ENCODE measurements around the gene CRTC3.
"Not testable (repeated sequence)": the region's sequence is repeated elsewhere in the genome, so short reads cannot be mapped to it uniquely, and the experiment has no call there.

The CRTC3 gene

GRCh38 chr15:90523373-90523772 lies 6.3 kb upstream of the CRTC3 start:
- no peak overlapping the region for H3K18ac ChIP-seq (ENCODE audit: low read length)
- H4K8ac ChIP-seq (ENCODE audit: low read depth, low read length) = no peak overlapping the region
- H3K27me3 ChIP-seq (ENCODE audit: insufficient read depth, low read length) = no peaks in the 10 kb centered on the region
- H3K36me3 ChIP-seq (ENCODE audit: control insufficient read depth in 1 of 2, insufficient read depth in 2 of 2, low read length in 2 of 2) = no peaks in the 10 kb centered on the region
- no CpG with 5 or more reads among the region's 3 CpGs for WGBS (ENCODE audit: extremely low coverage, insufficient coverage, insufficient read length)
- H3K9ac ChIP-seq (ENCODE audit: low read length) = no peak overlapping the region
- H3K27ac ChIP-seq (ENCODE audit: low read depth, low read length) = no peak overlapping the region
- no peaks in the 10 kb centered on the region for H3K79me2 ChIP-seq (ENCODE audit: control insufficient read depth, insufficient read depth, low read length, poor library complexity)
- H3K79me1 ChIP-seq (ENCODE audit: low read length) = no peaks in the 10 kb centered on the region
- no peak overlapping the region for H4K91ac ChIP-seq (ENCODE audit: low read depth, low read length)
- H2BK120ac ChIP-seq (ENCODE audit: insufficient read depth, low read length, poor library complexity) = no peak overlapping the region
- no peak overlapping the region for H3K23ac ChIP-seq (ENCODE audit: low read length)
- no peak overlapping the region for H3K4me3 ChIP-seq (ENCODE audit: low read depth, low read length)
- DNase-seq = no peak
- H2BK12ac ChIP-seq (ENCODE audit: low read length) = no peak overlapping the region
- no peak overlapping the region for H2AFZ ChIP-seq (ENCODE audit: insufficient read depth, low read length, poor library complexity)
- no peak overlapping the region for H2AK5ac ChIP-seq (ENCODE audit: low read length)
- no peaks in the 10 kb centered on the region for H3K9me3 ChIP-seq (ENCODE audit: insufficient read depth, low read depth, low read length)
- H4K12ac ChIP-seq (ENCODE audit: low read depth, low read length) = no peak overlapping the region
- no peak overlapping the region for H2BK5ac ChIP-seq (ENCODE audit: low read depth, low read length, poor library complexity)
- H3K4me1 ChIP-seq (ENCODE audit: control insufficient read depth in 1 of 2, insufficient read depth in 2 of 2, low read length in 2 of 2) = no peaks in the 10 kb centered on the region
- no peak overlapping the region for H3K4me2 ChIP-seq (ENCODE audit: low read length)
- H3K14ac ChIP-seq (ENCODE audit: low read length) = no peak overlapping the region
- no peak overlapping the region for H3K4ac ChIP-seq (ENCODE audit: low read depth, low read length)

GRCh38 chr15:90524018-90524803 lies 5.5 kb upstream of the CRTC3 start:
- H3K23ac ChIP-seq (ENCODE audit: low read length); H3K4me3 ChIP-seq (ENCODE audit: low read depth, low read length); H4K8ac ChIP-seq (ENCODE audit: low read depth, low read length); H2BK5ac ChIP-seq (ENCODE audit: low read depth, low read length, poor library complexity); H3K9me3 ChIP-seq (ENCODE audit: insufficient read depth, low read depth, low read length); H4K12ac ChIP-seq (ENCODE audit: low read depth, low read length); H3K79me1 ChIP-seq (ENCODE audit: low read length); H4K91ac ChIP-seq (ENCODE audit: low read depth, low read length); H3K27ac ChIP-seq (ENCODE audit: low read depth, low read length); H3K9ac ChIP-seq (ENCODE audit: low read length); H2BK12ac ChIP-seq (ENCODE audit: low read length); H3K27me3 ChIP-seq (ENCODE audit: insufficient read depth, low read length); H3K79me2 ChIP-seq (ENCODE audit: control insufficient read depth, insufficient read depth, low read length, poor library complexity); H2AFZ ChIP-seq (ENCODE audit: insufficient read depth, low read length, poor library complexity); H3K4me2 ChIP-seq (ENCODE audit: low read length); H3K4me1 ChIP-seq (ENCODE audit: control insufficient read depth in 1 of 2, insufficient read depth in 2 of 2, low read length in 2 of 2); H3K14ac ChIP-seq (ENCODE audit: low read length); DNase-seq; H3K18ac ChIP-seq (ENCODE audit: low read length); H3K36me3 ChIP-seq (ENCODE audit: control insufficient read depth in 1 of 2, insufficient read depth in 2 of 2, low read length in 2 of 2); H2AK5ac ChIP-seq (ENCODE audit: low read length); H3K4ac ChIP-seq (ENCODE audit: low read depth, low read length); H2BK120ac ChIP-seq (ENCODE audit: insufficient read depth, low read length, poor library complexity): not testable (repeated sequence)
- no CpG with 5 or more reads among the region's 6 CpGs for WGBS (ENCODE audit: extremely low coverage, insufficient coverage, insufficient read length)

DNA sequence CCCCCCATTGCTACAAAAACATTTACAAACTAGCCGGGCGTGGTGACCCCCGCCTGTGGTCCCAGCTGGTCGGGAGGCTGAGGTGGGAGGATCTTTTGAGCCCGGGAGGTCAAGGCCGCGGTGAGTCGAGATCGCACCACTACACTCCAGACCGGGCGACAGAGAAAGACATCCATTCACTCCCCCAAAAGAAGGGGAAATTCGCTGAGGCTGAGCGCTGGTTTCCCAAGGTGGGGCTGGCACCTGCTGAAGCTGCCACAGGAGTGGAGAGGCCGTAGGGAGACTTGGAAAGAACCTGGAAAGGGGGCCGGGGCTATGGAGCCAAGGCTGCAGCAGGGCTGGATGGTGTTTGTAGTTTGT lies 732 bp upstream of the CRTC3 start:
- H3K23ac ChIP-seq (ENCODE audit: low read length) = no peak overlapping the region
- H4K12ac ChIP-seq (ENCODE audit: low read depth, low read length) = peak overlapping the region; percentile 93
- H3K4me1 ChIP-seq (ENCODE audit: control insufficient read depth in 1 of 2, insufficient read depth in 2 of 2, low read length in 2 of 2) = peaks cover 5 to 8% of the 10 kb centered on the region in 2 experiments
- peak overlapping the region; percentile 47 for H2BK120ac ChIP-seq (ENCODE audit: insufficient read depth, low read length, poor library complexity)
- peak overlapping the region; percentile 61 for H2BK12ac ChIP-seq (ENCODE audit: low read length)
- H3K36me3 ChIP-seq (ENCODE audit: control insufficient read depth in 1 of 2, insufficient read depth in 2 of 2, low read length in 2 of 2) = no peaks in the 10 kb centered on the region
- H3K4me2 ChIP-seq (ENCODE audit: low read length) = peak overlapping the region; percentile 99
- no peak overlapping the region for H2AK5ac ChIP-seq (ENCODE audit: low read length)
- peak overlapping the region; percentile 98 for H4K8ac ChIP-seq (ENCODE audit: low read depth, low read length)
- H4K91ac ChIP-seq (ENCODE audit: low read depth, low read length) = peak overlapping the region; percentile 91
- no peak for DNase-seq
- H3K79me1 ChIP-seq (ENCODE audit: low read length) = peaks cover 14% of the 10 kb centered on the region
- H3K79me2 ChIP-seq (ENCODE audit: control insufficient read depth, insufficient read depth, low read length, poor library complexity) = peaks cover 14% of the 10 kb centered on the region
- H2BK5ac ChIP-seq (ENCODE audit: low read depth, low read length, poor library complexity) = peak overlapping the region; percentile 31
- H3K4me3 ChIP-seq (ENCODE audit: low read depth, low read length) = peak overlapping the region; percentile 97
- H3K9ac ChIP-seq (ENCODE audit: low read length) = no peak overlapping the region
- no peaks in the 10 kb centered on the region for H3K27me3 ChIP-seq (ENCODE audit: insufficient read depth, low read length)
- peak overlapping the region; percentile 99 for H2AFZ ChIP-seq (ENCODE audit: insufficient read depth, low read length, poor library complexity)
- H3K14ac ChIP-seq (ENCODE audit: low read length) = peak overlapping the region; percentile 31
- H3K27ac ChIP-seq (ENCODE audit: low read depth, low read length) = peak overlapping the region; percentile 90
- H3K9me3 ChIP-seq (ENCODE audit: insufficient read depth, low read depth, low read length) = no peaks in the 10 kb centered on the region
- peak overlapping the region; percentile 8 for H3K4ac ChIP-seq (ENCODE audit: low read depth, low read length)
- peak overlapping the region; percentile 46 for H3K18ac ChIP-seq (ENCODE audit: low read length)
- no CpG with 5 or more reads among the region's 15 CpGs for WGBS (ENCODE audit: extremely low coverage, insufficient coverage, insufficient read length)

- H3K27ac ChIP-seq (ENCODE audit: low read depth, low read length) = peak overlapping the region; percentile 90
- no peaks in the 10 kb centered on the region for H3K9me3 ChIP-seq (ENCODE audit: insufficient read depth, low read depth, low read length)
- peak overlapping the region; percentile 76 for H2BK5ac ChIP-seq (ENCODE audit: low read depth, low read length, poor library complexity)
- peak overlapping the region; percentile 99 for H3K14ac ChIP-seq (ENCODE audit: low read length)
- H4K12ac ChIP-seq (ENCODE audit: low read depth, low read length) = peak overlapping the region; percentile 70
- H3K4me3 ChIP-seq (ENCODE audit: low read depth, low read length) = peak overlapping the region; percentile 97
- H3K9ac ChIP-seq (ENCODE audit: low read length) = peak overlapping the region; percentile 85
- peak overlapping the region; percentile 78 for H2BK120ac ChIP-seq (ENCODE audit: insufficient read depth, low read length, poor library complexity)
- peak overlapping the region; percentile 99 for H2AFZ ChIP-seq (ENCODE audit: insufficient read depth, low read length, poor library complexity)
- H3K36me3 ChIP-seq (ENCODE audit: control insufficient read depth in 1 of 2, insufficient read depth in 2 of 2, low read length in 2 of 2) = no peaks in the 10 kb centered on the region
- H3K4ac ChIP-seq (ENCODE audit: low read depth, low read length) = peak overlapping the region; percentile 97
- peaks cover 17% of the 10 kb centered on the region for H3K79me1 ChIP-seq (ENCODE audit: low read length)
- peak overlapping the region; percentile 99 for H3K4me2 ChIP-seq (ENCODE audit: low read length)
- H4K91ac ChIP-seq (ENCODE audit: low read depth, low read length) = peak overlapping the region; percentile 96
- H2BK12ac ChIP-seq (ENCODE audit: low read length) = peak overlapping the region; percentile 20
- H4K8ac ChIP-seq (ENCODE audit: low read depth, low read length) = peak overlapping the region; percentile 78
- no peak overlapping the region for H3K23ac ChIP-seq (ENCODE audit: low read length)
- no peaks in the 10 kb centered on the region for H3K27me3 ChIP-seq (ENCODE audit: insufficient read depth, low read length)
- no CpG with 5 or more reads among the region's 76 CpGs for WGBS (ENCODE audit: extremely low coverage, insufficient coverage, insufficient read length)
- H3K79me2 ChIP-seq (ENCODE audit: control insufficient read depth, insufficient read depth, low read length, poor library complexity) = peaks cover 16% of the 10 kb centered on the region
- H3K18ac ChIP-seq (ENCODE audit: low read length) = peak overlapping the region; percentile 89
- H2AK5ac ChIP-seq (ENCODE audit: low read length) = no peak overlapping the region
- peak; percentile 75 to 83 for DNase-seq
- peaks cover 12 to 17% of the 10 kb centered on the region in 2 experiments for H3K4me1 ChIP-seq (ENCODE audit: control insufficient read depth in 1 of 2, insufficient read depth in 2 of 2, low read length in 2 of 2)
Observed at GRCh38 chr15:90530250-90531051, 728 bp downstream of the CRTC3 start.
